B cell (primary cell): ENCODE results near the gene MYL7. TPM values are rescaled to one million over a fixed set of nuclear protein-coding genes. Genes with fewer than 3 reads are reported as not detected.

Experiments
- ATAC-seq: fragments of 200-7000 bp; cut with Tn5 transposase; one replicate; pipeline ENCODE4 v1.10.0; 2021; ENCODE audit warnings: low read depth, mild to moderate bottlenecking, moderate number of reproducible peaks, moderate library complexity
- CTCF ChIA-PET: fragments of 350-600 bp; sonication (Branson Sonifier 250); formaldehyde crosslinking; loops from one replicate; lab custom pipeline; 2021; ENCODE audit warnings: antibody characterized with exemption, inconsistent platforms; lab: Charles Lee
- POLR2A ChIA-PET: fragments of 350-600 bp; sonication (Branson Sonifier 250); formaldehyde crosslinking; loops from one replicate; lab custom pipeline; 2021; ENCODE audit warnings: antibody characterized with exemption; lab: Charles Lee
- DNase-seq: peaks from one replicate; pipeline ENCODE4 v3.0.0; 2013
- H2AFZ ChIP-seq: 2 replicates; pipeline ENCODE4 v1.6.1; 2012; ENCODE audit warnings: mild to moderate bottlenecking, low read depth, low read length; ENCODE audit not compliant: insufficient read depth, poor library complexity, severe bottlenecking
- H3K27ac ChIP-seq, 2 donors: 1 replicate in 1 of 2; 2 replicates in 1 of 2; pipeline ENCODE4 v1.5.1; 2012 to 2013; ENCODE audit warnings: low read length in 2 of 2, mild to moderate bottlenecking in 2 of 2, moderate library complexity in 1 of 2
- H3K27me3 ChIP-seq, 4 experiments: fragments of 200-600 bp in 1 of 4; sonication (generic) in 1 of 4; replicated peaks in 1 of 4; 1 replicate in 2 of 4; 2 replicates in 2 of 4; pipeline versions ENCODE4 v1.6.1 to v1.7.0; 2013 to 2016; ENCODE audit warnings: low read length in 3 of 4, mild to moderate bottlenecking in 2 of 4, mixed read lengths in 1 of 4, moderate library complexity in 1 of 4; ENCODE audit not compliant: insufficient read depth in 4 of 4, control insufficient read depth in 3 of 4; ENCODE audit errors: control extremely low read depth in 1 of 4
- H3K36me3 ChIP-seq, 2 experiments: replicated peaks in 1 of 2; 1 replicate in 1 of 2; 2 replicates in 1 of 2; pipeline versions ENCODE4 v1.6.1 to v1.7.1; 2013; ENCODE audit warnings: low read length in 1 of 2; ENCODE audit not compliant: insufficient read depth in 2 of 2, control insufficient read depth in 1 of 2; ENCODE audit errors: control extremely low read depth in 1 of 2, extremely low read depth in 1 of 2
- H3K4me1 ChIP-seq, 2 donors: fragments of 200-600 bp in 1 of 2; sonication (generic) in 1 of 2; 1 replicate in 1 of 2; 2 replicates in 1 of 2; pipeline versions ENCODE4 v1.5.1 to v1.6.1; 2013 to 2017; ENCODE audit warnings: low read length in 2 of 2; ENCODE audit not compliant: control insufficient read depth in 2 of 2, insufficient read depth in 2 of 2
- H3K4me2 ChIP-seq: replicated peaks from 2 replicates; pipeline ENCODE3; 2012; ENCODE audit warnings: mild to moderate bottlenecking, low read depth, low read length; ENCODE audit not compliant: poor library complexity, severe bottlenecking
- H3K4me3 ChIP-seq, 5 experiments: fragments of 200-600 bp in 1 of 5; sonication (generic) in 1 of 5; 1 replicate in 3 of 5; 2 replicates in 2 of 5; pipeline versions ENCODE4 v1.5.1 to v1.7.0; 2011 to 2016; ENCODE audit warnings: low read length in 4 of 5, mild to moderate bottlenecking in 4 of 5, low read depth in 2 of 5, control low read depth in 1 of 5, moderate library complexity in 1 of 5; ENCODE audit not compliant: insufficient read depth in 1 of 5; ENCODE audit errors: control extremely low read depth in 1 of 5, extremely low read depth in 1 of 5
- H3K79me2 ChIP-seq: fragments of 200-600 bp; sonication (generic); one replicate; pipeline ENCODE4 v1.6.0; 2016; ENCODE audit warnings: low read length; ENCODE audit not compliant: control insufficient read depth, insufficient read depth
- H3K9ac ChIP-seq: fragments of 200-600 bp; sonication (generic); 2 replicates; pipeline ENCODE4 v1.6.1; 2017; ENCODE audit warnings: mild to moderate bottlenecking, low read length, moderate library complexity
- H3K9me3 ChIP-seq, 3 donors: one replicate each; pipeline versions ENCODE4 v1.6.1 to v1.7.1; 2013; ENCODE audit warnings: low read length in 2 of 3; ENCODE audit not compliant: control insufficient read depth in 2 of 3, insufficient read depth in 1 of 3; ENCODE audit errors: control extremely low read depth in 1 of 3
- H4K20me1 ChIP-seq: 2 replicates; pipeline ENCODE4 v1.6.0; 2012; ENCODE audit warnings: mild to moderate bottlenecking, low read length; ENCODE audit not compliant: insufficient read depth, control insufficient read depth, poor library complexity, severe bottlenecking
- H3K27ac Mint-ChIP-seq: one replicate; pipeline ENCODE4 v1.8.0; 2021; ENCODE audit warnings: mixed read lengths
- H3K27me3 Mint-ChIP-seq: one replicate; pipeline ENCODE4 v1.8.0; 2021; ENCODE audit warnings: mixed read lengths
- H3K4me1 Mint-ChIP-seq: one replicate; pipeline ENCODE4 v1.8.0; 2021; ENCODE audit warnings: mixed read lengths
- H3K4me3 Mint-ChIP-seq: one replicate; pipeline ENCODE4 v1.8.0; 2021; ENCODE audit warnings: mixed read lengths
- H3K9me3 Mint-ChIP-seq: one replicate; pipeline ENCODE4 v1.8.0; 2022; ENCODE audit warnings: mixed read lengths; ENCODE audit not compliant: insufficient read depth
- EZH2 ChIP-seq: IDR thresholded peaks from 2 replicates; pipeline ENCODE4 v1.6.1; 2012; ENCODE audit warnings: borderline replicate concordance, low read depth, mild to moderate bottlenecking, moderate library complexity, low read length; ENCODE audit not compliant: insufficient read depth, poor library complexity, severe bottlenecking
- WGBS: methylation state at CpG from one replicate; pipeline ENCODE4 v1.1.5; 2013; ENCODE audit warnings: missing lambda C conversion rate; ENCODE audit not compliant: insufficient coverage; 5-methylcytosine and 5-hydroxymethylcytosine counted together
- intact Hi-C: fragments of 100-400 bp; cut with micrococcal nuclease; formaldehyde crosslinking; loops from one replicate; pipeline ENCODE4 v1.10.0; 2022
- polyA plus RNA-seq: library from polyadenylated mRNA; depleted of rRNA; stranded (reverse); fragments of >200 nt; gene quantifications from 2 replicates; pipeline ENCODE4 v1.2.3, GENCODE V29; 2012
- total RNA-seq, 2 donors: library from RNA; stranded (reverse); fragments of 120-200 nt in 1 of 2; gene quantifications; 1 replicate in 1 of 2; 2 replicates in 1 of 2; pipeline versions ENCODE4 v1.2.3 to v1.2.4, GENCODE V29; 2013 to 2022
- TF ChIP-seq, protein P1 (sequence below): fragments of 200-600 bp; IDR thresholded peaks from one replicate; pipeline ENCODE4 v1.8.0; 2022; ENCODE audit warnings: antibody characterized with exemption, mild to moderate bottlenecking

MYL7 gene
- total and polyA plus RNA-seq, 2 donors (not counting 1 experiment from before 2014, with no cell fraction given) = not detected

DNA sequence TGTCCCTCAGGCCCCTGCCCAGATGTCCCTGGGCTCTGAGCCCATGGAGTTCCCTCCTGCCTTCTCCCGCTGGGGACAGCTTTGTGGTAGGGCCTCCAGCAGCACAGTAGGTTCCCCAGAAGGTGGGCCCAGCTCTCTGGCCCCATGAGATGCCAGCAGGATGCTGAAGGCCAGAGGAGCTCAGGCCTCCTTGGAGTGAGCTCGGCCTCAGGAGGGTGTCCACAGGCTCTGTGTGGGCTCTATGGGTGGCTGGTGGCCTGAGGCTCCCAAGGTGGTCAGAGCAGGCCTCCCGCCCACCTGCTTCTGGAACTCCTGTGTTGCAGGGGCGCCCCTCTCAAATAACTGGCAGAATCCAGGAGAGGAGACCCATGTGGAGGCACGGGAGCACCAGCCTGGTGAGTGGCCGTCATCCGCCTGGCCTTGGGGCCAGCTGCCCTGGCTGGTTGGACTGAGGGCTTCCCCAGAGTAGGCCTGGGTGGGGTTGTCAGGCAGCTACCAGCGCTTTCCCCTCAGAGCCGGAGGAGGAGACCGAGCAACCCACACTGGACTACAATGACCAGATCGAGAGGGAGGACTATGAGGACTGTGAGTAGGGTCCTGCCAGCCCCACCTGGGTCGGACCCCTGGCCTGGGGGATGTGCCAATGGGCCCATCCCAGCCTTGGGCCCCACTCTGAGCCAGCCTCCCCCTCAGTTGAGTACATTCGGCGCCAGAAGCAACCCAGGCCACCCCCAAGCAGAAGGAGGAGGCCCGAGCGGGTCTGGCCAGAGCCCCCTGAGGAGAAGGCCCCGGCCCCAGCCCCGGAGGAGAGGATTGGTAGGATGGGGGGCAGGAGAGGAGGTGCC is 33.8 kb downstream of the MYL7 start:
- ChIA-PET CTCF (no interaction called here), POLR2A (interaction anchor here (0.7 kb wide), 1 partner anchor 31 kb away, joined by 3 read pairs; no protein-coding TSS in a partner anchor)
- H3K27me3 Mint-ChIP-seq = no peaks in the 10 kb centered on the region
- H3K27ac Mint-ChIP-seq = no peak overlapping the region
- H3K4me3 ChIP-seq = no peak overlapping the region
- DNase-seq (no peak), ATAC-seq (no peak)
- intact Hi-C loops = no loop called here
- peaks cover 0 to 14% of the 10 kb centered on the region in 2 experiments for H3K36me3 ChIP-seq
- no peak overlapping the region for H2AFZ ChIP-seq
- no peak overlapping the region for H3K4me2 ChIP-seq
- no peak overlapping the region for H3K4me3 Mint-ChIP-seq
- H3K27ac ChIP-seq = no peak overlapping the region
- H3K9ac ChIP-seq = no peak overlapping the region
- no peaks in the 10 kb centered on the region for H3K9me3 Mint-ChIP-seq
- no peaks in the 10 kb centered on the region for H4K20me1 ChIP-seq
- no peaks in the 10 kb centered on the region for H3K9me3 ChIP-seq
- H3K4me1 ChIP-seq = peaks cover 18 to 34% of the 10 kb centered on the region in 2 donors
- H3K4me1 Mint-ChIP-seq = peaks cover 29% of the 10 kb centered on the region
- peaks cover 0 to 11% (median 2%) of the 10 kb centered on the region in 4 experiments for H3K27me3 ChIP-seq
- TF ChIP-seq, protein P1, sequence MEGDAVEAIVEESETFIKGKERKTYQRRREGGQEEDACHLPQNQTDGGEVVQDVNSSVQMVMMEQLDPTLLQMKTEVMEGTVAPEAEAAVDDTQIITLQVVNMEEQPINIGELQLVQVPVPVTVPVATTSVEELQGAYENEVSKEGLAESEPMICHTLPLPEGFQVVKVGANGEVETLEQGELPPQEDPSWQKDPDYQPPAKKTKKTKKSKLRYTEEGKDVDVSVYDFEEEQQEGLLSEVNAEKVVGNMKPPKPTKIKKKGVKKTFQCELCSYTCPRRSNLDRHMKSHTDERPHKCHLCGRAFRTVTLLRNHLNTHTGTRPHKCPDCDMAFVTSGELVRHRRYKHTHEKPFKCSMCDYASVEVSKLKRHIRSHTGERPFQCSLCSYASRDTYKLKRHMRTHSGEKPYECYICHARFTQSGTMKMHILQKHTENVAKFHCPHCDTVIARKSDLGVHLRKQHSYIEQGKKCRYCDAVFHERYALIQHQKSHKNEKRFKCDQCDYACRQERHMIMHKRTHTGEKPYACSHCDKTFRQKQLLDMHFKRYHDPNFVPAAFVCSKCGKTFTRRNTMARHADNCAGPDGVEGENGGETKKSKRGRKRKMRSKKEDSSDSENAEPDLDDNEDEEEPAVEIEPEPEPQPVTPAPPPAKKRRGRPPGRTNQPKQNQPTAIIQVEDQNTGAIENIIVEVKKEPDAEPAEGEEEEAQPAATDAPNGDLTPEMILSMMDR = no peak
- no peak for TF ChIP-seq EZH2
- WGBS = 93% methylated on average over 10 of the region's 18 CpGs
- peaks cover 9% of the 10 kb centered on the region for H3K79me2 ChIP-seq
